Keratinocyte (primary cell): ENCODE results near the gene SEC22A. TPM values are rescaled to one million over a fixed set of nuclear protein-coding genes. Genes with fewer than 3 reads are reported as not detected.

Experiments used
- DNase-seq: peaks from one replicate; pipeline ENCODE4 v3.0.0-alpha.2; 2011; ENCODE audit warnings: low read depth, missing footprints, low spot score
- FAIRE-seq: peaks from 2 replicates; lab custom pipeline; 2011; peaks lifted over from hg19 to GRCh38; lab: Jason Lieb, UNC
- H2AFZ ChIP-seq: 2 replicates; pipeline ENCODE4 v1.6.0; 2012; ENCODE audit warnings: low read length, control low read depth, inconsistent platforms; ENCODE audit not compliant: control insufficient read depth
- H3K27ac ChIP-seq: 2 replicates; pipeline ENCODE4 v1.5.1; 2011; ENCODE audit warnings: low read length; ENCODE audit not compliant: control insufficient read depth, insufficient read depth
- H3K27me3 ChIP-seq: 3 replicates; pipeline ENCODE4 v1.6.0; 2011; ENCODE audit warnings: low read length; ENCODE audit not compliant: control insufficient read depth, insufficient read depth; ENCODE audit errors: extremely low read depth
- H3K36me3 ChIP-seq, 2 experiments: 2 replicates in 1 of 2; 3 replicates in 1 of 2; pipeline ENCODE4 v1.5.1; 2011; ENCODE audit warnings: low read length in 2 of 2, mild to moderate bottlenecking in 1 of 2; ENCODE audit not compliant: control insufficient read depth in 2 of 2, insufficient read depth in 2 of 2; ENCODE audit errors: extremely low read depth in 1 of 2
- H3K4me1 ChIP-seq: 3 replicates; pipeline ENCODE4 v1.5.1; 2011; ENCODE audit warnings: low read length; ENCODE audit not compliant: control insufficient read depth, insufficient read depth; ENCODE audit errors: extremely low read depth
- H3K4me2 ChIP-seq: 3 replicates; pipeline ENCODE4 v1.6.0; 2011; ENCODE audit warnings: low read depth, low read length; ENCODE audit not compliant: control insufficient read depth, insufficient read depth; ENCODE audit errors: extremely low read depth
- H3K4me3 ChIP-seq, 3 experiments: fragments of 200-600 bp in 1 of 3; sonication (generic) in 1 of 3; 2 replicates in 2 of 3; 3 replicates in 1 of 3; pipeline ENCODE4 v1.5.1; 2011 to 2016; ENCODE audit warnings: low read length in 3 of 3, mild to moderate bottlenecking in 3 of 3, control low read depth in 2 of 3, inconsistent platforms in 1 of 3, low read depth in 1 of 3, mixed read lengths in 1 of 3, mixed run types in 1 of 3, moderate library complexity in 1 of 3; ENCODE audit not compliant: control insufficient read depth in 2 of 3, insufficient read depth in 2 of 3; ENCODE audit errors: extremely low read depth in 1 of 3
- H3K79me2 ChIP-seq: 2 replicates; pipeline ENCODE4 v1.6.0; 2012; ENCODE audit warnings: low read length; ENCODE audit not compliant: control insufficient read depth, insufficient read depth
- H3K9ac ChIP-seq: 3 replicates; pipeline ENCODE4 v1.6.0; 2011; ENCODE audit warnings: low read length; ENCODE audit not compliant: control insufficient read depth, insufficient read depth; ENCODE audit errors: extremely low read depth
- H3K9me1 ChIP-seq: 3 replicates; pipeline ENCODE4 v1.6.0; 2011; ENCODE audit warnings: low read length; ENCODE audit not compliant: control insufficient read depth, insufficient read depth; ENCODE audit errors: extremely low read depth
- H3K9me3 ChIP-seq: 2 replicates; pipeline ENCODE4 v1.5.1; 2012; ENCODE audit warnings: low read depth, low read length; ENCODE audit not compliant: control insufficient read depth
- H4K20me1 ChIP-seq: 3 replicates; pipeline ENCODE4 v1.6.0; 2011; ENCODE audit warnings: low read length; ENCODE audit not compliant: control insufficient read depth, insufficient read depth; ENCODE audit errors: extremely low read depth
- CTCF ChIP-seq, 3 experiments: IDR thresholded peaks in 1 of 3; conservative IDR thresholded peaks in 1 of 3; optimal IDR thresholded peaks in 1 of 3; 2 replicates in 2 of 3; 3 replicates in 1 of 3; pipeline versions ENCODE3 to v1.5.1; 2011; ENCODE audit warnings: low read length in 3 of 3, mild to moderate bottlenecking in 3 of 3, moderate library complexity in 2 of 3, control low read depth in 1 of 3, inconsistent platforms in 1 of 3; ENCODE audit not compliant: insufficient read depth in 2 of 3; ENCODE audit errors: extremely low read depth in 1 of 3
- EZH2 ChIP-seq: IDR thresholded peaks from one replicate; pipeline ENCODE4 v1.6.1; 2012; ENCODE audit warnings: inconsistent platforms, mild to moderate bottlenecking, low read length, moderate library complexity
- dilution Hi-C: fragments of 300-500 bp; cut with MboI; formaldehyde crosslinking; loops from one replicate; pipeline ENCODE4 v1.7.0; 2020; ENCODE audit warnings: low sequenced_read_pairs; ENCODE audit not compliant: extremely low pct_ligation_motif_present
- polyA plus RNA-seq, 5 experiments: library from polyadenylated mRNA; depleted of rRNA in 3 of 5; stranded (reverse) in 3 of 5; stranded (forward) in 1 of 5; unstranded in 1 of 5; fragments of >200 nt; gene quantifications; 1 replicate in 1 of 5; 2 replicates in 3 of 5; 3 replicates in 1 of 5; pipeline versions ENCODE4 v1.2.1 to v1.2.3, GENCODE V29; 2011 to 2012; ENCODE audit warnings: missing spikeins in 2 of 5, low read depth in 1 of 5, low replicate concordance in 1 of 5

SEC22A gene
- polyA plus RNA-seq, 1 donor (not counting 4 experiments of a cell fraction or from before 2014, with no cell fraction given) = 32.9 TPM

GRCh38 chr3:123295901-123296250 lies 94.1 kb downstream of the SEC22A start:
- H3K4me1 ChIP-seq = no peaks in the 10 kb centered on the region
- DNase-seq (no peak), FAIRE-seq (no peak)
- H3K36me3 ChIP-seq = no peaks in the 10 kb centered on the region
- dilution Hi-C loops = no loop called here
- peaks cover 7% of the 10 kb centered on the region for H3K27me3 ChIP-seq
- H3K9me3 ChIP-seq = no peaks in the 10 kb centered on the region
- H4K20me1 ChIP-seq = peaks cover under 1% of the 10 kb centered on the region
- H3K9ac ChIP-seq = no peak overlapping the region
- no peaks in the 10 kb centered on the region for H3K9me1 ChIP-seq
- TF ChIP-seq EZH2 (no peak), CTCF (optimal IDR thresholded peaks at IDR 0.05 in 1 of 3, IDR thresholded peaks at IDR 0.05 in 1 of 3, conservative IDR thresholded peaks at IDR 0.05 in 1 of 3; ENCODE audit: extremely low read depth in 1 of 3, insufficient read depth in 2 of 3, low read length in 3 of 3) (peak in 1 of 3 experiments; percentile 12)
- H3K4me2 ChIP-seq = no peak overlapping the region
- H3K4me3 ChIP-seq = no peak overlapping the region
- no peaks in the 10 kb centered on the region for H3K79me2 ChIP-seq
- H3K27ac ChIP-seq = no peak overlapping the region
- no peak overlapping the region for H2AFZ ChIP-seq

GRCh38 chr3:123296261-123296660 lies 94.5 kb downstream of the SEC22A start:
- Histone ChIP-seq H3K27me3 (peaks cover 6% of the 10 kb centered on the region), H3K36me3 (no peaks in the 10 kb centered on the region), H3K4me2 (no peak overlapping the region), H3K4me3 (no peak overlapping the region), H3K9me3 (no peaks in the 10 kb centered on the region), H3K9me1 (no peaks in the 10 kb centered on the region), H3K4me1 (no peaks in the 10 kb centered on the region), H3K27ac (no peak overlapping the region), H3K9ac (no peak overlapping the region), H2AFZ (no peak overlapping the region), H4K20me1 (no peaks in the 10 kb centered on the region), H3K79me2 (no peaks in the 10 kb centered on the region)
- no peak for FAIRE-seq
- DNase-seq = no peak
- TF ChIP-seq CTCF (optimal IDR thresholded peaks at IDR 0.05 in 1 of 3, IDR thresholded peaks at IDR 0.05 in 1 of 3, conservative IDR thresholded peaks at IDR 0.05 in 1 of 3; ENCODE audit: extremely low read depth in 1 of 3, insufficient read depth in 2 of 3, low read length in 3 of 3) (no peak), EZH2 (no peak)
- dilution Hi-C loops = no loop called here
